ENCODE results near the gene TCEA2. TPM values are rescaled to one million over a fixed set of nuclear protein-coding genes. Genes with fewer than 3 reads are reported as not detected.

TCEA2 gene
- total and polyA plus RNA-seq, 2 of the 13 experiments (the other 11 are each of a cell fraction or from before 2014, with no cell fraction given): 28.1 to 33.7 TPM

DNA sequence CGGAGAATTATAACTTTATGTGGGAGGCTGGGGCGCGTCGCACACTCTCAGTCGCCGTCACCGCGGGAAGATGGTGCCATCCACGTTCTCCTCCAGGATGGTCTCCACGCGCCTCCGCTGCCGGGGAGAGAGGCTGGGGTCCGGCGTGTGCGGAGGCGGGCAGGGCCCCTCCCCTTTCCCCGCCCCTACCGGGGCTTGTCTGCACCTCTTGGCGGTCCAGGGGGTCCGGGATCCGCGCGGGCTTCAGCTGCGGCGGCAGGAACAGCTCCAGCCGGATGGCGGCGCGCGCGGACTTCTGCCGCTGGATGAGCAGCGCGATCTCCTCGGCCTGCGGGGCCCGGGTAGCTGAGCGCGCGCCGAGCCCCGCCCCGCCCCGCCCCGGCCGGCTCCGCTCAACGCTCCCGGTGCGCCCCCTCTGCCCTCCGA, 20.4 kb downstream of the TCEA2 start (continued):
- no peak for TF ChIP-seq HINFP (CRISPR knock-in tag; IDR thresholded peaks at IDR 0.05; ENCODE audit: low read depth)
- no peak for TF ChIP-seq ZNF672 (CRISPR knock-in tag; IDR thresholded peaks at IDR 0.05)
- TF ChIP-seq LCORL (IDR thresholded peaks at IDR 0.05): no peak
- TF ChIP-seq LCORL (CRISPR knock-in tag; IDR thresholded peaks at IDR 0.05): peak; percentile 89; the same call in 1 of the 2 replicates
- TF ChIP-seq ZNF720 (CRISPR knock-in tag; IDR thresholded peaks at IDR 0.05): no peak
- no peak for TF ChIP-seq ARHGAP35 (CRISPR knock-in tag; IDR thresholded peaks at IDR 0.05; ENCODE audit: borderline replicate concordance)
- TF ChIP-seq ZNF609 (CRISPR knock-in tag; IDR thresholded peaks at IDR 0.05; ENCODE audit: borderline replicate concordance): peak; percentile 31; the same call in 1 of the 2 replicates
- peak; percentile 36; the same call in 1 of the 2 replicates for TF ChIP-seq THRA (CRISPR knock-in tag; IDR thresholded peaks at IDR 0.05; ENCODE audit: borderline replicate concordance)
- TF ChIP-seq HNRNPH1 (optimal IDR thresholded peaks at IDR 0.05; ENCODE audit: low read depth, low read length): no peak
- peak; percentile 84 for TF ChIP-seq PCBP1 (IDR thresholded peaks at IDR 0.05; ENCODE audit: borderline replicate concordance, low read depth, low read length)
- 0 out of 2 replicates have a peak, but pooled peaks have one; percentile 29 for TF ChIP-seq MIER2 (CRISPR knock-in tag; IDR thresholded peaks at IDR 0.05)
- TF ChIP-seq ZNF800 (CRISPR knock-in tag; IDR thresholded peaks at IDR 0.05): peak; percentile 96; the same call in 1 of the 2 replicates
- TF ChIP-seq, protein P1, sequence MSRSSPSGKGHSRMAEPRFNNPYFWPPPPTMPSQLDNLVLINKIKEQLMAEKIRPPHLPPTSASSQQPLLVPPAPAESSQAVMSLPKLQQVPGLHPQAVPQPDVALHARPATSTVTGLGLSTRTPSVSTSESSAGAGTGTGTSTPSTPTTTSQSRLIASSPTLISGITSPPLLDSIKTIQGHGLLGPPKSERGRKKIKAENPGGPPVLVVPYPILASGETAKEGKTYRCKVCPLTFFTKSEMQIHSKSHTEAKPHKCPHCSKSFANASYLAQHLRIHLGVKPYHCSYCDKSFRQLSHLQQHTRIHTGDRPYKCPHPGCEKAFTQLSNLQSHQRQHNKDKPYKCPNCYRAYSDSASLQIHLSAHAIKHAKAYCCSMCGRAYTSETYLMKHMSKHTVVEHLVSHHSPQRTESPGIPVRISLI (CRISPR knock-in tag; IDR thresholded peaks at IDR 0.05; ENCODE audit: borderline replicate concordance): no peak
- no peak for TF ChIP-seq ZNF337 (CRISPR knock-in tag; IDR thresholded peaks at IDR 0.05; ENCODE audit: borderline replicate concordance, low read depth)
- no peak for TF ChIP-seq SMARCC2 (IDR thresholded peaks at IDR 0.05)
- TF ChIP-seq, protein P2, sequence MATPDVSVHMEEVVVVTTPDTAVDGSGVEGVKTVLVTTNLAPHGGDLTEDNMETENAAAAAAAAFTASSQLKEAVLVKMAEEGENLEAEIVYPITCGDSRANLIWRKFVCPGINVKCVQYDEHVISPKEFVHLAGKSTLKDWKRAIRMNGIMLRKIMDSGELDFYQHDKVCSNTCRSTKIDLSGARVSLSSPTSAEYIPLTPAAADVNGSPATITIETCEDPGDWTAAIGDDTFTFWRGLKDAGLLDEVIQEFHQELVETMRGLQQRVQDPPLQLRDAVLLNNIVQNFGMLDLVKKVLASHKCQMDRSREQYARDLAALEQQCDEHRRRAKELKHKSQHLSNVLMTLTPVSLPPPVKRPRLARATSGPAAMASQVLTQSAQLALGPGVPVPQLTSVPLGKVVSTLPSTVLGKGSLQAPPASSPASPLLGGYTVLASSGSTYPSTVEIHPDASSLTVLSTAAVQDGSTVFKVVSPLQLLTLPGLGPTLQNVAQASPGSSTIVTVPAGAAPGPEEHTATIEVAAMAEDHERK (CRISPR knock-in tag; IDR thresholded peaks at IDR 0.05; ENCODE audit: low read depth): no peak
